H9 (cell line): ENCODE results near the gene DPP6. TPM values are rescaled to one million over a fixed set of nuclear protein-coding genes. Genes with fewer than 3 reads are reported as not detected.
A peak's percentile ranks its signal among the peaks of the same experiment; 100 is the strongest.

Source experiments
- DNase-seq: peaks from one replicate; pipeline ENCODE4 v3.0.0-alpha.2; 2017
- H2AFZ ChIP-seq: one replicate; pipeline ENCODE4 v1.6.1; 2013; ENCODE audit warnings: mild to moderate bottlenecking, low read length, control low read depth, moderate library complexity
- H2AK5ac ChIP-seq: 2 replicates; pipeline ENCODE4 v1.6.1; 2013; ENCODE audit warnings: low read length, control low read depth, mixed read lengths; ENCODE audit not compliant: insufficient read length
- H2BK120ac ChIP-seq: one replicate; pipeline ENCODE4 v1.6.1; 2013; ENCODE audit warnings: low read depth, mild to moderate bottlenecking, low read length, control low read depth, inconsistent platforms; ENCODE audit not compliant: poor library complexity, severe bottlenecking
- H2BK12ac ChIP-seq: 2 replicates; pipeline ENCODE4 v1.6.1; 2013; ENCODE audit warnings: low read length, control low read depth, mixed read lengths, low read depth; ENCODE audit not compliant: insufficient read length
- H2BK15ac ChIP-seq: 2 replicates; pipeline ENCODE4 v1.6.1; 2013; ENCODE audit warnings: low read depth, low read length, control low read depth
- H2BK20ac ChIP-seq: one replicate; pipeline ENCODE4 v1.6.1; 2013; ENCODE audit warnings: low read depth, mild to moderate bottlenecking, low read length, control low read depth, inconsistent platforms; ENCODE audit not compliant: poor library complexity, severe bottlenecking
- H2BK5ac ChIP-seq: 2 replicates; pipeline ENCODE4 v1.6.1; 2013; ENCODE audit warnings: low read length, control low read depth, mixed read lengths; ENCODE audit not compliant: insufficient read length
- H3K14ac ChIP-seq: 2 replicates; pipeline ENCODE4 v1.6.1; 2013; ENCODE audit warnings: low read length, control low read depth; ENCODE audit not compliant: insufficient read depth
- H3K18ac ChIP-seq: 2 replicates; pipeline ENCODE4 v1.6.1; 2013; ENCODE audit warnings: low read depth, mild to moderate bottlenecking, mixed read lengths, low read length, control low read depth; ENCODE audit not compliant: insufficient read length
- H3K23ac ChIP-seq: 2 replicates; pipeline ENCODE4 v1.6.1; 2013; ENCODE audit warnings: low read length, control low read depth, mixed read lengths, low read depth; ENCODE audit not compliant: insufficient read length
- H3K23me2 ChIP-seq: 2 replicates; pipeline ENCODE4 v1.6.1; 2013; ENCODE audit warnings: low read depth, mild to moderate bottlenecking, mixed read lengths, low read length, control low read depth; ENCODE audit not compliant: insufficient read length, poor library complexity, severe bottlenecking
- H3K27ac ChIP-seq: 2 replicates; pipeline ENCODE4 v1.5.1; 2013; ENCODE audit warnings: low read length, control low read depth, mixed read lengths, low read depth; ENCODE audit not compliant: insufficient read length
- H3K27me3 ChIP-seq: 2 replicates; pipeline ENCODE4 v1.6.1; 2013; ENCODE audit warnings: low read length, control low read depth, inconsistent platforms; ENCODE audit not compliant: insufficient read depth
- H3K4ac ChIP-seq: 2 replicates; pipeline ENCODE4 v1.6.1; 2013; ENCODE audit warnings: low read depth, mild to moderate bottlenecking, control low read depth, inconsistent platforms, low read length, moderate library complexity
- H3K4me1 ChIP-seq: 2 replicates; pipeline ENCODE4 v1.6.1; 2013; ENCODE audit warnings: low read length, control low read depth, inconsistent platforms; ENCODE audit not compliant: insufficient read depth
- H3K4me2 ChIP-seq: 2 replicates; pipeline ENCODE4 v1.6.1; 2013; ENCODE audit warnings: low read length, control low read depth, mixed read lengths; ENCODE audit not compliant: insufficient read length, insufficient read depth
- H3K56ac ChIP-seq: 2 replicates; pipeline ENCODE4 v1.6.1; 2013; ENCODE audit warnings: low read depth, mild to moderate bottlenecking, mixed read lengths, low read length, control low read depth; ENCODE audit not compliant: insufficient read length
- H3K79me1 ChIP-seq: 2 replicates; pipeline ENCODE4 v1.6.1; 2013; ENCODE audit warnings: low read depth, mild to moderate bottlenecking, moderate library complexity, low read length, control low read depth, inconsistent platforms; ENCODE audit not compliant: insufficient read depth, poor library complexity, severe bottlenecking
- H3K79me2 ChIP-seq: 2 replicates; pipeline ENCODE4 v1.6.1; 2013; ENCODE audit warnings: low read length, control low read depth, inconsistent platforms; ENCODE audit not compliant: insufficient read depth
- H3K9ac ChIP-seq: 2 replicates; pipeline ENCODE4 v1.6.1; 2013; ENCODE audit warnings: low read length, control low read depth, mixed read lengths; ENCODE audit not compliant: insufficient read length; ENCODE audit errors: extremely low read depth
- H3K9me3 ChIP-seq: one replicate; pipeline ENCODE4 v1.6.1; 2013; ENCODE audit warnings: low read depth, low read length, inconsistent platforms; ENCODE audit not compliant: control insufficient read depth
- H3T11ph ChIP-seq: one replicate; pipeline ENCODE4 v1.6.1; 2013; ENCODE audit warnings: mild to moderate bottlenecking, low read length, control low read depth, inconsistent platforms
- H4K20me1 ChIP-seq: one replicate; pipeline ENCODE4 v1.6.1; 2013; ENCODE audit not compliant: control insufficient read depth, insufficient read length, insufficient read depth
- H4K5ac ChIP-seq: 2 replicates; pipeline ENCODE4 v1.6.1; 2013; ENCODE audit warnings: low read depth, mild to moderate bottlenecking, mixed read lengths, low read length, control low read depth; ENCODE audit not compliant: insufficient read length
- H4K8ac ChIP-seq: replicated peaks from 2 replicates; pipeline ENCODE4 v1.6.1; 2013; ENCODE audit warnings: low read length, control low read depth, mixed read lengths, low read depth; ENCODE audit not compliant: insufficient read length
- H4K91ac ChIP-seq: 2 replicates; pipeline ENCODE4 v1.6.1; 2013; ENCODE audit warnings: low read depth, mild to moderate bottlenecking, moderate library complexity, mixed read lengths, low read length, control low read depth; ENCODE audit not compliant: insufficient read length
- H3K27ac Mint-ChIP-seq, 3 experiments: 2 replicates in 2 of 3; 3 replicates in 1 of 3; pipeline ENCODE4 v1.8.0; 2020 to 2021; ENCODE audit warnings: mixed read lengths in 3 of 3, mild to moderate bottlenecking in 1 of 3, moderate library complexity in 1 of 3
- H3K27me3 Mint-ChIP-seq: 2 replicates; pipeline ENCODE4 v1.8.0; 2021; ENCODE audit warnings: low read depth, mild to moderate bottlenecking, moderate library complexity, mixed read lengths
- H3K36me3 Mint-ChIP-seq, 3 experiments: 2 replicates in 2 of 3; 3 replicates in 1 of 3; pipeline ENCODE4 v1.8.0; 2020 to 2021; ENCODE audit warnings: low read depth in 3 of 3, mixed read lengths in 3 of 3; ENCODE audit not compliant: insufficient read depth in 1 of 3
- H3K4me1 Mint-ChIP-seq, 2 experiments: 2 replicates each; pipeline ENCODE4 v1.8.0; 2020; ENCODE audit warnings: mixed read lengths in 2 of 2
- H3K4me3 Mint-ChIP-seq, 2 experiments: 2 replicates in 1 of 2; 3 replicates in 1 of 2; pipeline ENCODE4 v1.8.0; 2020 to 2021; ENCODE audit warnings: mild to moderate bottlenecking in 2 of 2, mixed read lengths in 2 of 2, moderate library complexity in 1 of 2
- H3K9me3 Mint-ChIP-seq, 2 experiments: 2 replicates in 1 of 2; 3 replicates in 1 of 2; pipeline ENCODE4 v1.8.0; 2020; ENCODE audit warnings: mild to moderate bottlenecking in 2 of 2, mixed read lengths in 2 of 2, moderate library complexity in 1 of 2
- CTCF ChIP-seq: fragments of 200-600 bp; sonication (generic); conservative IDR thresholded peaks from 3 replicates; pipeline ENCODE4 v1.8.0; 2021; ENCODE audit warnings: antibody characterized with exemption, mild to moderate bottlenecking
- WGBS: extraction: QIAGEN DNeasy Blood & Tissue Kit; methylation state at CpG from one replicate; pipeline ENCODE4 v1.1.7; 2013; ENCODE audit warnings: missing lambda C conversion rate, low lambda C conversion rate, mixed read lengths; ENCODE audit not compliant: insufficient read length; ENCODE audit errors: extremely low coverage; 5-methylcytosine and 5-hydroxymethylcytosine counted together
- total RNA-seq: library from RNA; stranded (reverse); gene quantifications from 2 replicates; pipeline ENCODE4 v1.2.1, GENCODE V29; 2021

DPP6 gene
- total RNA-seq, 1 experiment from 2014 or later: 4.5 TPM

DNA sequence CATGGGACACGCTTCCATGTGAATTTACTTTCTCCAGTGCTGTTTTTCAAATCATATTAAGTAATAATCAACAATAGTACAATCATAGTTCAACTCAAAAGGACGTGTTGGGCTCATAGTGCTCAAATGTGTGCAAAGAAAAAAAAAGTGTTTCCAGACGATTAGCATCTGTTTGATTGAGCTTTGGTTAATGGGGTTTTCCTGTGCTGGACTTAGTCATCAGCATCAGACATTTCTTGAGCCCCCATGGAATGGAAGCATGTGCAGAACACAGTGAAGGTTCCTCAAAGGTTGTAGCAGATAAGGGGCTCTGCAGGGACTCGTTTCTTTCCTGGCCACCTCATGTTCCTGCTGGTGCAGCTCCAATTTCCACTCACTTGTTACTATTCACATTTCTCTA, 716.8 kb downstream of the DPP6 start:
- Histone ChIP-seq H3T11ph (no peak overlapping the region), H2BK120ac (no peak overlapping the region), H3K14ac (peak overlapping the region; percentile 63; the same call in 1 of the 2 replicates), H2BK20ac (no peak overlapping the region), H4K8ac (no peak overlapping the region), H3K23me2 (no peaks in the 10 kb centered on the region), H2BK5ac (no peak overlapping the region), H4K91ac (no peak overlapping the region), H2BK15ac (no peak overlapping the region), H2BK12ac (no peak overlapping the region), H3K9me3 (no peaks in the 10 kb centered on the region), H3K79me2 (no peaks in the 10 kb centered on the region), H3K27ac (no peak overlapping the region), H3K79me1 (no peaks in the 10 kb centered on the region), H2AFZ (no peak overlapping the region), H3K4ac (no peak overlapping the region), H3K18ac (no peak overlapping the region), H3K9ac (no peak overlapping the region), H3K4me2 (no peak overlapping the region), H3K27me3 (no peaks in the 10 kb centered on the region), H4K5ac (no peak overlapping the region), H2AK5ac (no peak overlapping the region), H4K20me1 (no peaks in the 10 kb centered on the region), H3K4me1 (peaks cover 10% of the 10 kb centered on the region), H3K23ac (no peak overlapping the region), H3K56ac (no peak overlapping the region)
- H3K27ac Mint-ChIP-seq: no peak overlapping the region
- H3K27me3 Mint-ChIP-seq: peaks cover 3% of the 10 kb centered on the region; the same call in 1 of the 2 replicates
- no peak overlapping the region for H3K4me3 Mint-ChIP-seq
- TF ChIP-seq CTCF: no peak
- H3K9me3 Mint-ChIP-seq: peaks cover 0 to 2% of the 10 kb centered on the region in 2 experiments; a peak in 2 of 5 replicates
- no peak for DNase-seq
- H3K36me3 Mint-ChIP-seq: peaks cover 5 to 7% (median 6%) of the 10 kb centered on the region in 3 experiments; a peak in 5 of 7 replicates
- no CpG with 5 or more reads among the region's 4 CpGs for WGBS
- peaks cover 33% of the 10 kb centered on the region in 2 experiments for H3K4me1 Mint-ChIP-seq
